GM12878 (cell line): Measurements from ENCODE around the gene RSPRY1. TPM values are rescaled to one million over a fixed set of nuclear protein-coding genes. Genes with fewer than 3 reads are reported as not detected.

Experiments
- ATAC-seq: fragments of 200-7000 bp; cut with Tn5 transposase; 3 replicates; pipeline ENCODE4 v1.9.1; 2020; ENCODE audit warnings: mild to moderate bottlenecking, moderate library complexity
- BruUV-seq: library from RNA; stranded (reverse); fragments of 400-500 nt; replicated peaks from 2 replicates; lab custom pipeline; 2021; lab: Mats Ljungman, UMichigan
- CTCF ChIA-PET: fragments of 300-600 bp; sonication (Branson Sonifier 250); formaldehyde crosslinking; extraction: SDS; loops from one replicate; lab custom pipeline; 2021; ENCODE audit warnings: inconsistent platforms; lab: Yijun Ruan, JAX
- POLR2A ChIA-PET: fragments of 350-600 bp; formaldehyde crosslinking; extraction: SDS; loops from one replicate; lab custom pipeline; 2021; ENCODE audit warnings: inconsistent platforms; lab: Charles Lee
- RAD21 ChIA-PET: fragments of 300-600 bp; sonication (Branson Sonifier 250); formaldehyde crosslinking; loops from one replicate; lab custom pipeline; 2023; ENCODE audit warnings: antibody characterized with exemption; ENCODE audit not compliant: unreplicated experiment; lab: Charles Lee
- SMC1A ChIA-PET: fragments of 300-600 bp; sonication (Branson Sonifier 250); formaldehyde crosslinking; loops from one replicate; lab custom pipeline; 2023; ENCODE audit not compliant: unreplicated experiment, uncharacterized antibody; lab: Charles Lee
- DNase-seq: peaks from one replicate; pipeline ENCODE4 v3.0.0-alpha.2; 2011; ENCODE audit warnings: low read depth, low spot score
- FAIRE-seq: peaks from 3 replicates; lab custom pipeline; 2011; peaks lifted over from hg19 to GRCh38; lab: Jason Lieb, UNC
- H2AFZ ChIP-seq: 2 replicates; pipeline ENCODE4 v1.6.0; 2011; ENCODE audit warnings: low read depth, low read length, control low read depth; ENCODE audit not compliant: control insufficient read depth
- H3K27ac ChIP-seq: 2 replicates; pipeline ENCODE4 v1.5.1; 2011; ENCODE audit warnings: control low read depth; ENCODE audit not compliant: control insufficient read depth, insufficient read depth
- H3K27me3 ChIP-seq, 2 experiments: replicated peaks in 1 of 2; 2 replicates each; pipeline versions ENCODE4 v1.6.0 to v1.6.1; 2011; ENCODE audit warnings: low read length in 1 of 2; ENCODE audit not compliant: control insufficient read depth in 2 of 2, insufficient read depth in 2 of 2
- H3K36me3 ChIP-seq, 2 experiments: 2 replicates each; pipeline ENCODE4 v1.5.1; 2011; ENCODE audit warnings: low read length in 1 of 2; ENCODE audit not compliant: control insufficient read depth in 2 of 2, insufficient read depth in 2 of 2
- H3K4me1 ChIP-seq: 2 replicates; pipeline ENCODE4 v1.6.1; 2011; ENCODE audit warnings: mild to moderate bottlenecking, low read length, moderate library complexity, mixed read lengths; ENCODE audit not compliant: control insufficient read depth, insufficient read depth
- H3K4me2 ChIP-seq: 2 replicates; pipeline ENCODE4 v1.6.0; 2011; ENCODE audit warnings: control low read depth; ENCODE audit not compliant: control insufficient read depth, insufficient read depth
- H3K4me3 ChIP-seq: fragments of 200-600 bp; sonication (generic); 2 replicates; pipeline ENCODE4 v1.5.1; 2016
- H3K79me2 ChIP-seq: 2 replicates; pipeline ENCODE4 v1.6.0; 2011; ENCODE audit warnings: low read length; ENCODE audit not compliant: control insufficient read depth, insufficient read depth
- H3K9ac ChIP-seq: 2 replicates; pipeline ENCODE4 v1.8.0; 2011; ENCODE audit warnings: low read length, control low read depth, mixed read lengths; ENCODE audit not compliant: control insufficient read depth, insufficient read depth
- H3K9me3 ChIP-seq: replicated peaks from 3 replicates; pipeline ENCODE4 v1.5.1; 2011; ENCODE audit warnings: mild to moderate bottlenecking, low read length; ENCODE audit not compliant: control insufficient read depth, insufficient read depth
- H4K20me1 ChIP-seq: 2 replicates; pipeline ENCODE4 v1.6.0; 2011; ENCODE audit not compliant: control insufficient read depth, insufficient read depth
- BACH1 ChIP-seq: fragments of 450-650 bp; IDR thresholded peaks from 2 replicates; pipeline ENCODE4 v1.6.1; 2017; ENCODE audit warnings: mild to moderate bottlenecking, borderline replicate concordance
- CEBPZ ChIP-seq: fragments of 150-350 bp; IDR thresholded peaks from 2 replicates; pipeline ENCODE4 v1.6.1; 2016; ENCODE audit warnings: low read depth, low read length
- CUX1 ChIP-seq: IDR thresholded peaks from 2 replicates; pipeline ENCODE4 v1.6.1; 2012; ENCODE audit warnings: improper control_type of control experiment, low read depth, low read length; ENCODE audit not compliant: insufficient replicate concordance
- HCFC1 ChIP-seq: fragments of 150-350 bp; IDR thresholded peaks from 2 replicates; pipeline ENCODE4 v1.6.1; 2014; ENCODE audit warnings: low read length
- KAT2A ChIP-seq: conservative IDR thresholded peaks from 2 replicates; pipeline ENCODE4 v1.6.1; 2011; ENCODE audit warnings: low read depth, low read length; ENCODE audit not compliant: control insufficient read depth
- LARP7 ChIP-seq: fragments of 450-650 bp; IDR thresholded peaks from 2 replicates; pipeline ENCODE4 v1.6.1; 2017; ENCODE audit warnings: mild to moderate bottlenecking
- POLR2AphosphoS2 ChIP-seq: IDR thresholded peaks from 2 replicates; pipeline ENCODE4 v1.6.1; 2011; ENCODE audit warnings: low read depth, mild to moderate bottlenecking, low read length, improper control_type of control experiment, moderate library complexity
- TCF12 ChIP-seq: IDR thresholded peaks from 2 replicates; pipeline ENCODE4 v1.6.1; 2011; ENCODE audit warnings: low read depth, mild to moderate bottlenecking, low read length
- ZNF207 ChIP-seq: fragments of 450-650 bp; IDR thresholded peaks from 2 replicates; pipeline ENCODE4 v1.6.1; 2014; ENCODE audit warnings: antibody characterized with exemption, mild to moderate bottlenecking, borderline replicate concordance
- WGBS: methylation state at CpG from one replicate; pipeline ENCODE4 v1.1.6; 2016; ENCODE audit warnings: low lambda C conversion rate; ENCODE audit not compliant: insufficient replicate concordance, insufficient coverage; ENCODE audit errors: missing lambda C conversion rate; 5-methylcytosine and 5-hydroxymethylcytosine counted together
- in situ Hi-C: fragments of 300-500 bp; cut with MboI; formaldehyde crosslinking; loops from 9 replicates; pipeline ENCODE4 v1.14.3; 2018; ENCODE audit warnings: mixed read lengths
- intact Hi-C: fragments of 100-400 bp; cut with micrococcal nuclease; formaldehyde crosslinking; loops from one replicate; pipeline ENCODE4 v1.14.2; 2022; ENCODE audit not compliant: unreplicated experiment
- polyA plus RNA-seq, 11 experiments: library from polyadenylated mRNA; depleted of rRNA in 4 of 11; unstranded in 6 of 11; stranded (reverse) in 5 of 11; fragments of >200 nt; fragmentation: Nextera tagmentation in 4 of 11; fragmentation: Illumina TruSeq in 1 of 11; extraction: Ambion mirVana in 4 of 11; extraction: Trizol in 1 of 11; gene quantifications; 1 replicate in 1 of 11; 2 replicates in 10 of 11; pipeline versions ENCODE4 v1.2.1 to v1.2.3, GENCODE V29; 2011 to 2016; ENCODE audit warnings: inconsistent platforms in 2 of 11, missing spikeins in 2 of 11, low read depth in 1 of 11
- total RNA-seq, 4 experiments: library from RNA; depleted of rRNA in 3 of 4; stranded (reverse); fragments of >200 nt in 3 of 4; fragmentation: Illumina TruSeq in 1 of 4; extraction: Trizol in 1 of 4; gene quantifications; 2 replicates each; pipeline versions ENCODE4 v1.2.1 to v1.2.3, GENCODE V29; 2013 to 2021

The RSPRY1 gene
- total and polyA plus RNA-seq, 10 of the 15 experiments (the other 5 are each of a cell fraction or from before 2014, with no cell fraction given), result 18.5 to 57.0 (median 41.2) TPM

GRCh38 chr16:57255686-57256415 lies 69.7 kb downstream of the RSPRY1 start:
- SMC1A ChIA-PET, result no interaction called here
- H3K9ac ChIP-seq, result no peak overlapping the region
- H3K27me3 ChIP-seq, result no peaks in the 10 kb centered on the region
- peaks cover 3% of the 10 kb centered on the region for H3K4me1 ChIP-seq
- no peak overlapping the region for H3K4me2 ChIP-seq
- H3K36me3 ChIP-seq, result peaks cover 2 to 5% of the 10 kb centered on the region in 2 experiments
- DNase-seq, result no peak
- H4K20me1 ChIP-seq, result no peaks in the 10 kb centered on the region
- H3K79me2 ChIP-seq, result no peaks in the 10 kb centered on the region
- CTCF ChIA-PET, result interaction anchor here (1.7 kb wide), 1 partner anchor 11 kb away, joined by 3 read pairs; the partner anchor contains the start of gene ARL2BP
- RAD21 ChIA-PET, result interaction anchor here (0.6 to 0.9 kb wide), 2 partner anchors 10 to 79 kb away, joined by 3 to 4 read pairs; no protein-coding TSS in a partner anchor
- POLR2A ChIA-PET, result interaction anchor here (1.5 kb wide), 1 partner anchor 9 kb away, joined by 3 read pairs; no protein-coding TSS in a partner anchor
- no peak for TF ChIP-seq HCFC1
- no peak for TF ChIP-seq TCF12
- TF ChIP-seq KAT2A, result no peak
- TF ChIP-seq POLR2AphosphoS2, result no peak
- TF ChIP-seq ZNF207, result no peak
- no peak for TF ChIP-seq CUX1
- no peak for TF ChIP-seq LARP7
- no peak for TF ChIP-seq BACH1
- no peak for TF ChIP-seq CEBPZ
- no peak overlapping the region for H2AFZ ChIP-seq
- in situ Hi-C loops (no loop called here), intact Hi-C loops (no loop called here)
- H3K4me3 ChIP-seq, result no peak overlapping the region
- 92% methylated on average over 10 of the region's 10 CpGs for WGBS
- FAIRE-seq, result no peak
- ATAC-seq, result no peak
- BruUV-seq, result no TSS peak
- no peaks in the 10 kb centered on the region; the same call in 2 of the 3 replicates for H3K9me3 ChIP-seq
- no peak overlapping the region for H3K27ac ChIP-seq
